ENCODE results near the gene OVOL1. TPM values are rescaled to one million over a fixed set of nuclear protein-coding genes. Genes with fewer than 3 reads are reported as not detected.

Gene OVOL1
- total and polyA plus RNA-seq, 2 of the 13 experiments (the other 11 are each of a cell fraction or from before 2014, with no cell fraction given) = 0.01 TPM; not detected in 1

DNA sequence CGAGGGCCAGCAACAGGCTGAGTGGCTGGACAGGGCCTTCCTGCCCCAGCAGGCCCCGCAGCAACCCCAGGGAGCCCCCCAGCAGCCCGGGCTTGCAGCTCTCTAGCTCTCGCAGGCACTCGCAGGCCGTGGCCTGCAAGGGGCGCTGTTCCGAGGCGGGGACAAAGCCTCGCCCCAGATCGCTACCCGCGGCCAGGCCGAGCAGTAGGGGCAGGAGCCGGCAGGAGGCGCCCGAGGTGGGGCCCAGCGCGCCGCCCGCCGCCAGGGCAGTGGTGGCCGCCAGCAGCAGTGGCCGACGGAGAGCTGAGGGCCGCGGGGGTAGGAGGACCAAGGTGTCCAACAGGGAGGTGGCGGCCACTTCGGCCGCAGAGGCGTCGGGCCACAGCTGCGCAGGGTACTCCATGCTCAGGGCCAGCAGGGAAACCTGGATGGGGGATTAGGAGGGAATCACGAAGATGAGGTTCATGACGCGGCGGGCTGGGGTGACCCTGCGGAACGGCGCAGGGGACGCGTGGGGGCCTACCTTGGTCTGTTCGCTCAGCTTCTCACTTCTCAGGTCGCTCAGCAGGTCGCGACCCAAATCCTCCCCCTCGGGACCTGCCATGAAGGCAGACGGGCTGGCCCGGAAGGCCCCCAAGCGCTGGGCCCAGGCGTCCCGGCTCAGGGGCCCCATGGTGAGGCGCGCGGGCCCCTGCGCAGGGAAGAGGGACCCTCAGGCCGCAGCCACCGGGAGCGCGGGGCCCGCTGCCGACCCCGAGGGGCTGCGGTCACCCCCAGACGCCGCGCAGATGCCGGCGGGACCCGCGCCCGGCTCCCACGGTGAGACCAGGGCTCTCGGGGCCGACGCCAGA lies 6.7 kb upstream of the OVOL1 start (continued):
- TF ChIP-seq, protein P1, sequence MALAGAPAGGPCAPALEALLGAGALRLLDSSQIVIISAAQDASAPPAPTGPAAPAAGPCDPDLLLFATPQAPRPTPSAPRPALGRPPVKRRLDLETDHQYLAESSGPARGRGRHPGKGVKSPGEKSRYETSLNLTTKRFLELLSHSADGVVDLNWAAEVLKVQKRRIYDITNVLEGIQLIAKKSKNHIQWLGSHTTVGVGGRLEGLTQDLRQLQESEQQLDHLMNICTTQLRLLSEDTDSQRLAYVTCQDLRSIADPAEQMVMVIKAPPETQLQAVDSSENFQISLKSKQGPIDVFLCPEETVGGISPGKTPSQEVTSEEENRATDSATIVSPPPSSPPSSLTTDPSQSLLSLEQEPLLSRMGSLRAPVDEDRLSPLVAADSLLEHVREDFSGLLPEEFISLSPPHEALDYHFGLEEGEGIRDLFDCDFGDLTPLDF (CRISPR knock-in tag; IDR thresholded peaks at IDR 0.05) = peak; percentile 47; the same call in 1 of the 2 replicates
- TF ChIP-seq ZNF317 (CRISPR knock-in tag; IDR thresholded peaks at IDR 0.05) (no peak), JUND (CRISPR knock-in tag; IDR thresholded peaks at IDR 0.05) (no peak), TBP (CRISPR knock-in tag; IDR thresholded peaks at IDR 0.05) (no peak), SAP130 (CRISPR knock-in tag; IDR thresholded peaks at IDR 0.05; ENCODE audit: low read depth) (peak; percentile 73), BHLHE40 (IDR thresholded peaks at IDR 0.05; ENCODE audit: low read length) (no peak), YEATS4 (CRISPR knock-in tag; IDR thresholded peaks at IDR 0.05; ENCODE audit: borderline replicate concordance) (peak; percentile 20; the same call in 1 of the 2 replicates), ZNF143 (CRISPR knock-in tag; IDR thresholded peaks at IDR 0.05) (no peak), ZNF350 (CRISPR knock-in tag; IDR thresholded peaks at IDR 0.05; ENCODE audit: borderline replicate concordance, low read depth) (peak; percentile 40; the same call in 1 of the 2 replicates), HMGA1 (CRISPR knock-in tag; conservative IDR thresholded peaks at IDR 0.05) (no peak)
- TF ChIP-seq, protein P2, sequence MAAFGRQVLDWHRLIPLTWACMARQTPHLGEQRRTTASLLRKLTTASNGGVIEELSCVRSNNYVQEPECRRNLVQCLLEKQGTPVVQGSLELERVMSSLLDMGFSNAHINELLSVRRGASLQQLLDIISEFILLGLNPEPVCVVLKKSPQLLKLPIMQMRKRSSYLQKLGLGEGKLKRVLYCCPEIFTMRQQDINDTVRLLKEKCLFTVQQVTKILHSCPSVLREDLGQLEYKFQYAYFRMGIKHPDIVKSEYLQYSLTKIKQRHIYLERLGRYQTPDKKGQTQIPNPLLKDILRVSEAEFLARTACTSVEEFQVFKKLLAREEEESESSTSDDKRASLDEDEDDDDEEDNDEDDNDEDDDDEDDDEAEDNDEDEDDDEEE (CRISPR knock-in tag; IDR thresholded peaks at IDR 0.05) = no peak
- TF ChIP-seq, protein P3, sequence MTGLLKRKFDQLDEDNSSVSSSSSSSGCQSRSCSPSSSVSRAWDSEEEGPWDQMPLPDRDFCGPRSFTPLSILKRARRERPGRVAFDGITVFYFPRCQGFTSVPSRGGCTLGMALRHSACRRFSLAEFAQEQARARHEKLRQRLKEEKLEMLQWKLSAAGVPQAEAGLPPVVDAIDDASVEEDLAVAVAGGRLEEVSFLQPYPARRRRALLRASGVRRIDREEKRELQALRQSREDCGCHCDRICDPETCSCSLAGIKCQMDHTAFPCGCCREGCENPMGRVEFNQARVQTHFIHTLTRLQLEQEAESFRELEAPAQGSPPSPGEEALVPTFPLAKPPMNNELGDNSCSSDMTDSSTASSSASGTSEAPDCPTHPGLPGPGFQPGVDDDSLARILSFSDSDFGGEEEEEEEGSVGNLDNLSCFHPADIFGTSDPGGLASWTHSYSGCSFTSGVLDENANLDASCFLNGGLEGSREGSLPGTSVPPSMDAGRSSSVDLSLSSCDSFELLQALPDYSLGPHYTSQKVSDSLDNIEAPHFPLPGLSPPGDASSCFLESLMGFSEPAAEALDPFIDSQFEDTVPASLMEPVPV (CRISPR knock-in tag; IDR thresholded peaks at IDR 0.05) = peak; percentile 72; the same call in 1 of the 2 replicates
- TF ChIP-seq, protein P4, sequence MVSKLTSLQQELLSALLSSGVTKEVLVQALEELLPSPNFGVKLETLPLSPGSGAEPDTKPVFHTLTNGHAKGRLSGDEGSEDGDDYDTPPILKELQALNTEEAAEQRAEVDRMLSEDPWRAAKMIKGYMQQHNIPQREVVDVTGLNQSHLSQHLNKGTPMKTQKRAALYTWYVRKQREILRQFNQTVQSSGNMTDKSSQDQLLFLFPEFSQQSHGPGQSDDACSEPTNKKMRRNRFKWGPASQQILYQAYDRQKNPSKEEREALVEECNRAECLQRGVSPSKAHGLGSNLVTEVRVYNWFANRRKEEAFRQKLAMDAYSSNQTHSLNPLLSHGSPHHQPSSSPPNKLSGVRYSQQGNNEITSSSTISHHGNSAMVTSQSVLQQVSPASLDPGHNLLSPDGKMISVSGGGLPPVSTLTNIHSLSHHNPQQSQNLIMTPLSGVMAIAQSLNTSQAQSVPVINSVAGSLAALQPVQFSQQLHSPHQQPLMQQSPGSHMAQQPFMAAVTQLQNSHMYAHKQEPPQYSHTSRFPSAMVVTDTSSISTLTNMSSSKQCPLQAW (CRISPR knock-in tag; IDR thresholded peaks at IDR 0.05) = no peak
- TF ChIP-seq, protein P5, sequence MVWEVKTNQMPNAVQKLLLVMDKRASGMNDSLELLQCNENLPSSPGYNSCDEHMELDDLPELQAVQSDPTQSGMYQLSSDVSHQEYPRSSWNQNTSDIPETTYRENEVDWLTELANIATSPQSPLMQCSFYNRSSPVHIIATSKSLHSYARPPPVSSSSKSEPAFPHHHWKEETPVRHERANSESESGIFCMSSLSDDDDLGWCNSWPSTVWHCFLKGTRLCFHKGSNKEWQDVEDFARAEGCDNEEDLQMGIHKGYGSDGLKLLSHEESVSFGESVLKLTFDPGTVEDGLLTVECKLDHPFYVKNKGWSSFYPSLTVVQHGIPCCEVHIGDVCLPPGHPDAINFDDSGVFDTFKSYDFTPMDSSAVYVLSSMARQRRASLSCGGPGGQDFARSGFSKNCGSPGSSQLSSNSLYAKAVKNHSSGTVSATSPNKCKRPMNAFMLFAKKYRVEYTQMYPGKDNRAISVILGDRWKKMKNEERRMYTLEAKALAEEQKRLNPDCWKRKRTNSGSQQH (CRISPR knock-in tag; IDR thresholded peaks at IDR 0.05; ENCODE audit: low read depth) = no peak

All from HepG2 (cell line).